ENCODE data around the gene CDH24.

CDH24 gene

DNA sequence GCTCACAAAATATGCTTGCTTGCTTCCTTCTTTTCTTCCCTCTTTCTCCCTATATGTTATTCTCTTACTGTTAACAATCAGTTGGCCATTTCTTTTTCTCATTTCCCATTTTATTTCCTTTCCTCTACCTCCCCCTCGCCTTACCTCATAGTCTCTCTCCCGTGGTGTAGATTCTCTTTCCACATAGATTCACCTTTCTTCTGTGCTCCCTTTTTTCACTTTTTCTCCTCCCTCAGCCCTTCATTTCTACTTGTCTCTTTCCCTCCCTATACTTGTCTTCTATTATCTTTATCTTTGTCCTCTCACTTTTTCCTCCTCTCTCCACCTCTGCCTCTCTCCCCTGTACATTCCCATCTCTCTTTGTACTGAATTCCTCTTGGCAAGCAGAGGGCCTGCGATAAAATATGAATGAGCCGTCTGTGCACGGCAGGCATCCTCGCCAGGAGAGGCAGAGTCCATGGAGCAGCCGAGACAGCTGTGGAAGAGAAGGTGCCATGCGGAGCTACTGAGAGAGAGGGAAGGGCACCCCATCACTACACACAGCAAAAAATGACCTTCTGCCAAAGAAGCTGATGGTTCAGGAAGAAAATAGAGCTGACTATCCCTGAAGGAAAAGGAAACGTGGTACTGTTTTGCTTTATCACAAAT lies 59.5 kb downstream of the CDH24 start:
- H3K9me3 Mint-ChIP-seq: no peaks in the 10 kb centered on the region
- ATAC-seq (ENCODE audit: low read depth): no peak
- H3K27me3 Mint-ChIP-seq: no peaks in the 10 kb centered on the region

More for the DNA sequence above, 59.5 kb downstream of the CDH24 start:
- no peak overlapping the region for H3K4me3 Mint-ChIP-seq
- peaks cover 4% of the 10 kb centered on the region for H3K36me3 Mint-ChIP-seq
- H3K4me1 Mint-ChIP-seq: peaks cover 2% of the 10 kb centered on the region
- H3K27ac Mint-ChIP-seq: no peak overlapping the region
- no peak for DNase-seq (ENCODE audit: low spot score in 2 of 2)
